Neural progenitor cell (in vitro differentiated cells): ENCODE results near the gene OR51B2.

ENCODE experiments used
- EZH2 ChIP-seq: fragments of 200-600 bp; sonication (generic); IDR thresholded peaks from 2 replicates; pipeline ENCODE4 v1.6.1; 2017; ENCODE audit warnings: antibody characterized with exemption, mild to moderate bottlenecking, moderate library complexity
- TF ChIP-seq, protein P1 (sequence below): fragments of 200-600 bp; sonication (generic); IDR thresholded peaks from 2 replicates; pipeline ENCODE4 v1.5.1; 2017; ENCODE audit warnings: antibody characterized with exemption, mild to moderate bottlenecking

DNA sequence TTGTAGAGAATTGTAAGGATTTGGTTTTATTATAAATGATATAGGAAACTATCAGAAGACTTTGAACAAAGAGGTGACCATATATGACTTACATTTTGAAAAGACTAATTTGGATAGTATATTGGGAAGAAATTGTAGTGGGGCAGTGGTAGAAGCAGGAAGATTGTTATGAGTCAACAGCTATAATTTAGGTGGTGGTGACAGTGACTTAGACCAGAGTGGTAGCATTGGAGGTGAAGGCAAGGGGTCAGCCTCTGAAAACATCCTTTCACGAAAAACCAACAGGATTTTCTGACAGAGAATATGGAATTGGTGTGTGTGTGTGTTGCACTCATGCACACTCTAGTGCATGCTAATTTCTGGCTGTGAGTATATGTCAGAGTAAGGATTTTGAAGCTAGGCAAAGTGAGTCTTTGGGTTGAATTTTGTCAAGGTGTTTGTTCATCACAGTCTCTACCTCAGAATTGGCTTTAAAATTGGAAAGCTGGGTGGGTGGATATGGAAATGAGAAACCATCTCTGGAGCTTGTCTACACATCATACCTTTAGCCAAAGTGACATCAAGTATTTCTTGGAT lies 46.2 kb downstream of the OR51B2 start:
- no peak for TF ChIP-seq EZH2
- TF ChIP-seq, protein P1, sequence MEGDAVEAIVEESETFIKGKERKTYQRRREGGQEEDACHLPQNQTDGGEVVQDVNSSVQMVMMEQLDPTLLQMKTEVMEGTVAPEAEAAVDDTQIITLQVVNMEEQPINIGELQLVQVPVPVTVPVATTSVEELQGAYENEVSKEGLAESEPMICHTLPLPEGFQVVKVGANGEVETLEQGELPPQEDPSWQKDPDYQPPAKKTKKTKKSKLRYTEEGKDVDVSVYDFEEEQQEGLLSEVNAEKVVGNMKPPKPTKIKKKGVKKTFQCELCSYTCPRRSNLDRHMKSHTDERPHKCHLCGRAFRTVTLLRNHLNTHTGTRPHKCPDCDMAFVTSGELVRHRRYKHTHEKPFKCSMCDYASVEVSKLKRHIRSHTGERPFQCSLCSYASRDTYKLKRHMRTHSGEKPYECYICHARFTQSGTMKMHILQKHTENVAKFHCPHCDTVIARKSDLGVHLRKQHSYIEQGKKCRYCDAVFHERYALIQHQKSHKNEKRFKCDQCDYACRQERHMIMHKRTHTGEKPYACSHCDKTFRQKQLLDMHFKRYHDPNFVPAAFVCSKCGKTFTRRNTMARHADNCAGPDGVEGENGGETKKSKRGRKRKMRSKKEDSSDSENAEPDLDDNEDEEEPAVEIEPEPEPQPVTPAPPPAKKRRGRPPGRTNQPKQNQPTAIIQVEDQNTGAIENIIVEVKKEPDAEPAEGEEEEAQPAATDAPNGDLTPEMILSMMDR: no peak
